Activated T-cell treated with anti-CD3 and anti-CD28 coated beads for 24 hours (primary cell): ENCODE data around the gene ZBTB48.

Source experiments
- DNase-seq: peaks from one replicate; pipeline ENCODE4 v3.0.0-alpha.2; 2020; ENCODE audit warnings: low read depth

The ZBTB48 gene

GRCh38 chr1:6572653-6573383 is 7.0 kb upstream of the ZBTB48 start:
- no peak for DNase-seq

- DNase-seq = no peak
Observed at GRCh38 chr1:6574025-6574620, 5.7 kb upstream of the ZBTB48 start.

DNA sequence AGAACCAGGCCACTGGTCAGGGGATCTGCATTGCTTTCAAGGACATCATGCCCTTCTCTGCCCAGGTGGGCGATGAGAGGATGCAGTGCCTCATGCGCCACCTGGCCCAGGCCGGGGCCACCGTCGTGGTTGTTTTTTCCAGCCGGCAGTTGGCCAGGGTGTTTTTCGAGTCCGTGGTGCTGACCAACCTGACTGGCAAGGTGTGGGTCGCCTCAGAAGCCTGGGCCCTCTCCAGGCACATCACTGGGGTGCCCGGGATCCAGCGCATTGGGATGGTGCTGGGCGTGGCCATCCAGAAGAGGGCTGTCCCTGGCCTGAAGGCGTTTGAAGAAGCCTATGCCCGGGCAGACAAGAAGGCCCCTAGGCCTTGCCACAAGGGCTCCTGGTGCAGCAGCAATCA is 5.0 kb upstream of the ZBTB48 start:
- DNase-seq = no peak

GRCh38 chr1:6577831-6578525 is 1.8 kb upstream of the ZBTB48 start:
- no peak for DNase-seq

DNA sequence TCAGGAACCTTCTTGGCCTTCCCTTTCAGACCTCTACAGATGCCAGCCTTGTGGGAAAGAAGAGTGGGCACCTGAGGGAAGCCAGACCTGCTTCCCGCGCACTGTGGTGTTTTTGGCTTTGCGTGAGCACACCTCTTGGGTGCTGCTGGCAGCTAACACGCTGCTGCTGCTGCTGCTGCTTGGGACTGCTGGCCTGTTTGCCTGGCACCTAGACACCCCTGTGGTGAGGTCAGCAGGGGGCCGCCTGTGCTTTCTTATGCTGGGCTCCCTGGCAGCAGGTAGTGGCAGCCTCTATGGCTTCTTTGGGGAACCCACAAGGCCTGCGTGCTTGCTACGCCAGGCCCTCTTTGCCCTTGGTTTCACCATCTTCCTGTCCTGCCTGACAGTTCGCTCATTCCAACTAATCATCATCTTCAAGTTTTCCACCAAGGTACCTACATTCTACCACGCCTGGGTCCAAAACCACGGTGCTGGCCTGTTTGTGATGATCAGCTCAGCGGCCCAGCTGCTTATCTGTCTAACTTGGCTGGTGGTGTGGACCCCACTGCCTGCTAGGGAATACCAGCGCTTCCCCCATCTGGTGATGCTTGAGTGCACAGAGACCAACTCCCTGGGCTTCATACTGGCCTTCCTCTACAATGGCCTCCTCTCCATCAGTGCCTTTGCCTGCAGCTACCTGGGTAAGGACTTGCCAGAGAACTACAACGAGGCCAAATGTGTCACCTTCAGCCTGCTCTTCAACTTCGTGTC is 995 bp upstream of the ZBTB48 start:
- DNase-seq = no peak

GRCh38 chr1:6580119-6580592 is 362 bp downstream of the ZBTB48 start:
- no peak for DNase-seq

DNA sequence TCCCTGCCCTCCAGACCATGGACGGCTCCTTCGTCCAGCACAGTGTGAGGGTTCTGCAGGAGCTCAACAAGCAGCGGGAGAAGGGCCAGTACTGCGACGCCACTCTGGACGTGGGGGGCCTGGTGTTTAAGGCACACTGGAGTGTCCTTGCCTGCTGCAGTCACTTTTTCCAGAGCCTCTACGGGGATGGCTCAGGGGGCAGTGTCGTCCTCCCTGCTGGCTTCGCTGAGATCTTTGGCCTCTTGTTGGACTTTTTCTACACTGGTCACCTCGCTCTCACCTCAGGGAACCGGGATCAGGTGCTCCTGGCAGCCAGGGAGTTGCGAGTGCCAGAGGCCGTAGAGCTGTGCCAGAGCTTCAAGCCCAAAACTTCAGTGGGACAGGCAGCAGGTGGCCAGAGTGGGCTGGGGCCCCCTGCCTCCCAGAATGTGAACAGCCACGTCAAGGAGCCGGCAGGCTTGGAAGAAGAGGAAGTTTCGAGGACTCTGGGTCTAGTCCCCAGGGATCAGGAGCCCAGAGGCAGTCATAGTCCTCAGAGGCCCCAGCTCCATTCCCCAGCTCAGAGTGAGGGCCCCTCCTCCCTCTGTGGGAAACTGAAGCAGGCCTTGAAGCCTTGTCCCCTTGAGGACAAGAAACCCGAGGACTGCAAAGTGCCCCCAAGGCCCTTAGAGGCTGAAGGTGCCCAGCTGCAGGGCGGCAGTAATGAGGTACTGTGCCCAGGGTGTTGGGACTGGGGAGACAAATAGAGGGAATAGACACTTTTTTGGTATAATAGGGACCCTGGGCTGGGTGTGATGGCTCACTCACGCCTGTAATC is 1.0 kb downstream of the ZBTB48 start:
- no peak for DNase-seq

- DNase-seq = no peak
Observed at GRCh38 chr1:6581561-6582305, 1.9 kb downstream of the ZBTB48 start.

- no peak for DNase-seq
Observed at GRCh38 chr1:6582370-6582769, 2.6 kb downstream of the ZBTB48 start.

DNA sequence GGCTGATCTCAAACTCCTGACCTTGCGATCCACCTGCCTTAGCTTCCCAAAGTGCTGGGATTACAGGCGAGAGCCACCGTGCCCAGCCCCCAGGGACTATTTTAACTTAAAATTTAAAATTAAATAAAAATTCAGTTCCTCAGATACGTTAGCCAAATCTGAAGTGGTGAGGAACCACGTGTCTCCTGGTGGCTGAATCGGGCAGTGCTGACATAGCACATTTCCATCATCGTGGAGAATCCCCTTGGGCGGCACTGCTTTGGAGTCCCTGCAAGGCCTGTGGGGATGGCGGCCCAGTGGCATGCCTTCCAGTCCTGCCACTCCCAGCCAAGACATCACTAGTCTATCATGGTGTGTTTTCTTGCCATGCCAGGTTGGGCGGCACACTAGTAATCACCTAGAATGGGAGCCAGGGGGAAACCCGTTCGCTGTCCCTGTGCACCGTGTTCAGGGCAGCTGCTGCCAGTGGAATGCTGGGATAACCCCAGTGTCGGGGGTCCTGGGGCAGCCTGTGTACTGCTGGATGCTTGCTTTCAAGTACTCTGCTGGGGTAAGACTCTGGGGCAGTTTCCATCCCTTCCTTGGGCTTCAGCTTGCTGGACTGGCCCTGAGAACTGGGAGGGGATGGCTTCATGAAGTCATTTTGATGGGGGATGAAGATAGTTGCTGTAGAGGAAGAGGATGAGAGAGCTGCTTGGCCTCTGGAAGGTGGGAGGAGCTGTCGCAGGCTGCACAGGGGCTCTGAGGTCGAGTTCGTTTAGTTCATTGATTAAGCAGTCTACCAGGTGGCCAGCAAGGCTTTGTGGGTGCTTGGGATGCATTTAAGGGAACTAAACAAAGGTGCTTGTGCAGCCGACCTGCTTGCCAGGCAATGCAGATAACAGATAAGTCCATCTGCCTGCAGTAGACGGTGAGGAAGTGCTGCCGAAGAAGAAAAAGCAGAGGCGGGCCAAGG is 4.6 kb downstream of the ZBTB48 start:
- no peak for DNase-seq

DNA sequence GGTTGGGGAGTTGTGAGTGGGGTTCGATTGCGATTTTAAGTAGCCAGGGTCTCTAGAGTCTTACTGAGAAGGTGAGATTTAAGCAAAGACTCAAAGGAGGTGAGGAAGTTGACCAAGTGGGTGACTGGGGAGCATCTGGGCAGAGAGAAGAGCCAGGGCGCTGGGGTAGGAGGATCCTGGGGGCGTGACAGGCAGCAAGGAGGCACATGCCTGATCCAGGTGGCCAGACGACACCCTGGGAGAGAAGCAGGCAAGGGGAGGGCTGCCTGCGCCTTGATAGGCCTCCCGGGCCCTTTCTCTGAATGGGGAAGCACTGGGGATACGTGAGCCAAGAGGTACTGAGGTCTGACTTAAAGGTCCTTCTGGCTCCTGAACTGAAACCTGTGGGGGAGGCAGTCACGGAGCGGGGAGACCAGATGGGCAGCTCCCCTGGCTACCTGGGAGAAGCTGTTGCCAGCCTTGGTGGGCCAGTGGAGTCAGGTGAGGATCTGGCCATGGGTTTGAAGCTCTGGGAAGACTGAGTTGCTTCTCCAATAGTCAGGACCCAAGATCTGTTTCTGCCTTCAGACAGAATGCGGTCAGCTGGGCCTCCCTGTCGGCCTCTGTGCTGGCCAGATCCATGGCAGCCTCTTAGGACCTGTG is 5.4 kb downstream of the ZBTB48 start:
- DNase-seq = no peak

DNA sequence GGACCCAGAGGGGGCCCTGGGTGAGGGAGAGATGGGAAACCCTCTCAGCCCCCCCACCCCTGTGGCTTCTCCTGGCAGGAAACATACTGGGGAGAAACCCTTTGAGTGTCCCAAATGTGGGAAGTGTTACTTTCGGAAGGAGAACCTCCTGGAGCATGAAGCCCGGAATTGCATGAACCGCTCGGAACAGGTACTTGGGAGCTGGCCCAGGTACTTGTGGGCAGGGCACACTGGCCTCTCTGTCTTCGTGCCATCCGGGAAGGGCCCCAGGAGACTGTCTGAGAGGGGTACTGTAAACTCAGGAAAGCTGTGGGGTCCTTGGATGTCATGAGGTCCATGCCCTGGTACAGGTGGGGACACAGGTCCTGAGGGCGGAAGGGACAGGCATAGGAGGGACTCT is 6.0 kb downstream of the ZBTB48 start:
- DNase-seq = no peak

- DNase-seq = no peak
Observed at GRCh38 chr1:6586404-6586816, 6.6 kb downstream of the ZBTB48 start.

- DNase-seq = no peak
Observed at GRCh38 chr1:6587261-6588005, 7.6 kb downstream of the ZBTB48 start.

- no peak for DNase-seq
Observed at GRCh38 chr1:6588128-6588892, 8.5 kb downstream of the ZBTB48 start.

DNA sequence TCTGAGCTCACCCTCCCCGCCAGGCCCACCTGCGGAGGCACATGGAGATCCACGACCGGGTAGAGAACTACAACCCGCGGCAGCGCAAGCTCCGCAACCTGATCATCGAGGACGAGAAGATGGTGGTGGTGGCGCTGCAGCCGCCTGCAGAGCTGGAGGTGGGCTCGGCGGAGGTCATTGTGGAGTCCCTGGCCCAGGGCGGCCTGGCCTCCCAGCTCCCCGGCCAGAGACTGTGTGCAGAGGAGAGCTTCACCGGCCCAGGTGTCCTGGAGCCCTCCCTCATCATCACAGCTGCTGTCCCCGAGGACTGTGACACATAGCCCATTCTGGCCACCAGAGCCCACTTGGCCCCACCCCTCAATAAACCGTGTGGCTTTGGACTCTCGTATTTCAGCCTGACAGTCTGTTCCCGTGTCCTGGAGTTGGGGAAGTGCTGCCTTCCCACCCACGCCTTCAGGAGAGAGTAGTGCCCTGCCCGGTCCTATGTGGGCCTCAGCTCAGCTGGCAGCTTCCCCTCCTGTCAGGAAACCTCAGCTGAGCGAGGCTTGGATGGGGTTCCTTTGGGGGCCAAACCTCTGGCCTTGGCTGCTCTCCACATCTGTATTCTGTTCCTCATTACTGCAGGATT is 9.2 kb downstream of the ZBTB48 start:
- DNase-seq = no peak

GRCh38 chr1:6590046-6590445 is 10.3 kb downstream of the ZBTB48 start:
- DNase-seq = no peak
